ENCODE measurements around the gene CROCC2. TPM values are rescaled to one million over a fixed set of nuclear protein-coding genes. Genes with fewer than 3 reads are reported as not detected.

The CROCC2 gene
- polyA plus RNA-seq, 1 experiment = not detected

DNA sequence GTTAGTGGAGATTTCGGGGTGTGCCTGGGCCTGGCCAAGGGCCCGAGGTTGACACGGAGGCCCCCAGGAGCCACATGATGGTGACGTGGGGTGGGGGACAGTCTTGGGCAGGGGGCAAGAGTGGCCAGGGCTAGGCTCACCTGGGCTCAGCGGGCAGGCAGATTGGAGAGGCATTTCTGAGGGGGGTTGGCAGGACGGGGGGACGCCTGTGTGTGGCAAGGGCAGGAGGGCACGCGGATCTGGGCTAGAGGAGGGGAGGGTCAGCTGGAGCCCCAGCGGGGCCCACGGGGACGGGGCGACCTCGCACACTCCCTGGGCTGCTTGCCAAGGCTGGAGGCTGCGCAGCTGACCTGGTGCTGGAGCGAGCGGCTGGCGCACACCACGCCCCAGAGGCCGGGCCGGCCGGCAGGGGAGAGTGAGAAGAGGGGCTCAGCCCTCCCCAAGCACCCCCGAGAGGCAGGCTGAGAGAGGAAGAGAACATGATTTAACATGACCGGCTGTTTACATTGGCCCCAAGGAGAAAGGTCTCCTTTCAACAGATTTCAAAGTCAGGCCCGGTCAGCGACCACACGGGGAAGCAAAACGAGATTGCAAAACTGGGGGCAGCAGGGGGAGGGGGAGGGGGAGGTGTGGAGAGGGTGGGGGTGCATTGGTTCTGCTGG, 54.3 kb downstream of the CROCC2 start:
- Histone ChIP-seq H3K27me3 (ENCODE audit: control insufficient read depth, insufficient read depth, low read length) (peaks cover 3% of the 10 kb centered on the region; the same call in 1 of the 2 replicates), H3K36me3 (ENCODE audit: control insufficient read depth, insufficient read depth, low read length) (no peaks in the 10 kb centered on the region), H3K4me3 (ENCODE audit: low read depth, low read length) (no peak overlapping the region)
- TF ChIP-seq, protein P1, sequence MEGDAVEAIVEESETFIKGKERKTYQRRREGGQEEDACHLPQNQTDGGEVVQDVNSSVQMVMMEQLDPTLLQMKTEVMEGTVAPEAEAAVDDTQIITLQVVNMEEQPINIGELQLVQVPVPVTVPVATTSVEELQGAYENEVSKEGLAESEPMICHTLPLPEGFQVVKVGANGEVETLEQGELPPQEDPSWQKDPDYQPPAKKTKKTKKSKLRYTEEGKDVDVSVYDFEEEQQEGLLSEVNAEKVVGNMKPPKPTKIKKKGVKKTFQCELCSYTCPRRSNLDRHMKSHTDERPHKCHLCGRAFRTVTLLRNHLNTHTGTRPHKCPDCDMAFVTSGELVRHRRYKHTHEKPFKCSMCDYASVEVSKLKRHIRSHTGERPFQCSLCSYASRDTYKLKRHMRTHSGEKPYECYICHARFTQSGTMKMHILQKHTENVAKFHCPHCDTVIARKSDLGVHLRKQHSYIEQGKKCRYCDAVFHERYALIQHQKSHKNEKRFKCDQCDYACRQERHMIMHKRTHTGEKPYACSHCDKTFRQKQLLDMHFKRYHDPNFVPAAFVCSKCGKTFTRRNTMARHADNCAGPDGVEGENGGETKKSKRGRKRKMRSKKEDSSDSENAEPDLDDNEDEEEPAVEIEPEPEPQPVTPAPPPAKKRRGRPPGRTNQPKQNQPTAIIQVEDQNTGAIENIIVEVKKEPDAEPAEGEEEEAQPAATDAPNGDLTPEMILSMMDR (IDR thresholded peaks at IDR 0.05; ENCODE audit: insufficient read depth, low read depth, low read length) = no peak
- CTCF ChIA-PET = interaction anchor here (1.1 to 1.2 kb wide), 2 partner anchors 11 to 47 kb away, joined by 3 read pairs; no protein-coding TSS in a partner anchor
- POLR2A ChIA-PET = no interaction called here
- no peak for DNase-seq (ENCODE audit: low read depth)

DNA sequence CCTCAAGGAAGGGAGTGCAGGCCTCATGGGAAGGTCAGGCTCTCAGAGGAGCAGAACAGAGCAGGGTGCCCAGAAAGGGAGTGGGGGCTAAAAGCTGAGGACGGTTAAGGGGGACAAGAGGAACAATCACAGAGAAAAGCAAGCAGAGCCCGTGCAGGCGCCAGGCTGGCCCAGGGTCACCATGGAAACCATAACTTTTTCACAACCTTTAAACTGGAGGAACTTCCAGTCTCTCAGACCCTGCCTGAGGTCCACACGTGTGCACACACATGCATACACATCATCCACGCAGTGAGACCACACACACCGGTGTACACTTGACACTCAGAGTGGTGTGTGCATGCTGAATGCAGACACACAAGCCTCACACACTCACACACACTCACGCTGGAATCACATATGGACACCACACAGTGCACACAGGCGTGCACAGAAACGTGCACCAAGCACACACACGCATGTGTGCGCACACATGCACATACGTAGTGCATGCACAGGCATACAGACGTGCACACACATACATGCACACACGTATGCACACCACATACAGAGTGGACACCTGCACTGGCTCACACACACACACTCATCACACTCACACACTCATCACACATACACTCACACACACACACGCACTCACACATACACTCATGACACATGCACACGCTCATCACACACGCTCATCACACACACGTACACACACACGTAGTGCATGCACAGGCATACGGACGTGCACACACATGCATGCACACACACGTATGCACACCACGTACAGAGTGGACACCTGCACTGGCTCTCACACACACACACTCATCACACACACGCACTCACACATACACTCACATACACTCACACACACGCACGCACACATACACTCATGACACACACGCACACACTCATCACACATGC, 55.1 kb downstream of the CROCC2 start:
- TF ChIP-seq, protein P1 (IDR thresholded peaks at IDR 0.05; ENCODE audit: insufficient read depth, low read depth, low read length) = no peak
- H3K36me3 ChIP-seq (ENCODE audit: control insufficient read depth, insufficient read depth, low read length) = no peaks in the 10 kb centered on the region
- H3K4me3 ChIP-seq (ENCODE audit: low read depth, low read length) = no peak overlapping the region
- H3K27me3 ChIP-seq (ENCODE audit: control insufficient read depth, insufficient read depth, low read length) = 0 out of 2 replicates have a peak, but pooled peaks cover 2% of the 10 kb centered on the region
- POLR2A ChIA-PET = no interaction called here
- no peak for DNase-seq (ENCODE audit: low read depth)
- CTCF ChIA-PET = interaction anchor here (1.2 kb wide), 1 partner anchor 12 kb away, joined by 3 read pairs; no protein-coding TSS in a partner anchor

DNA sequence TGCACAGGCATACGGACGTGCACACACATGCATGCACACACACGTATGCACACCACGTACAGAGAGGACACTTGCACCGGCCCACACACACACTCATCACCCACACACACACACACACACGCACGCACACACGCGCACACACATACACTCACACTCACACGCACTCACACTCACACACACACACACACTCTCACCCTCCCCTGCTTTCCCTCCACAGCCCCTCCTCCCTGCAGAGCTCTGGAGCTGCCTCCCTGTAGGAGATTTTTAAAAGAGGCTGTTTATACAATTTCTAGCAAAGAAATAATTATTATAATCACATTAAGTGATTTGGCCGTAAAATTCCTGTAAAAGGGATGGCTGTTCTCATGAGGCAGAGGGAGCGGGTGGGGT, 55.8 kb downstream of the CROCC2 start:
- no peak for DNase-seq (ENCODE audit: low read depth)
- TF ChIP-seq, protein P1 (IDR thresholded peaks at IDR 0.05; ENCODE audit: insufficient read depth, low read depth, low read length) = no peak
- Histone ChIP-seq H3K27me3 (ENCODE audit: control insufficient read depth, insufficient read depth, low read length) (0 out of 2 replicates have a peak, but pooled peaks cover 2% of the 10 kb centered on the region), H3K36me3 (ENCODE audit: control insufficient read depth, insufficient read depth, low read length) (no peaks in the 10 kb centered on the region), H3K4me3 (ENCODE audit: low read depth, low read length) (no peak overlapping the region)
- POLR2A ChIA-PET = interaction anchor here (0.9 kb wide), 1 partner anchor 16 kb away, joined by 3 read pairs; no protein-coding TSS in a partner anchor
- CTCF ChIA-PET = no interaction called here

DNA sequence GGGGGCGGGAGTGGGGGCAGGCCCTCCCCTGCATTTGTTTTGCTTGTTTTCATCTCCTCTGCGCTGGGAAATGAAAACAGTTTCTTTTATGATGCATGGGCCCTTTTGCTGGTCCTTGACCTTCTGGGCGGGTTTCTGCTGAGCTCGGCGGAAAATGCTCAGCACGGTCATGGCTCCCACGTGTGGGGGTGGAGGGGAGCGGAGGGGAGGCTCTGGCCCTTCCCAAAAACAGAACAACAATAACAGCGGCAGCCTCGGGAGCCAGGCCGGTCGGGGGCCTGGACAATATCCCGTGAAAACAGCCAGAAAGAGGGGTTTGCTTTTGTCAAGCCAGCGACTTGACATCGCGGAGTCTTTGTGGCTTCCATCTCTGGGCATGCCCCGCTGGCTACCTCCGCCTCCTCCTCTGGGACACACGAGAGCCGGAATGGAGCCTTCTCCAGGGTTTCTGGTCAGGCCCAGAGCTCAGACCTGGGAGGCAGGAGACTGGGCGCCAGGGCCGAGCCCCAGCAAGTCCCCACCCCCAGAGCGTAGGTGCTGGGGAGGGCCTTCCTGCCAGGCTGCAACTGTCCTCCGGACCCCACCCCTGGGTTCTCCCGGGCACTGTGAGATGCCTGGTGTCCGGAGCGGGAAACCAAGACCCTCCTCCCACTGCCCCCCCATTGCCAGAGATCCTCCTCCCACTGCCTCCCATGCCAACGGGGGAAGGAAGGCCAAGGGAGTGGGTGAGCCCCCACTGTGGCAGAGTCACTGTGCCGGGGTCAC, 56.3 kb downstream of the CROCC2 start:
- CTCF ChIA-PET = no interaction called here

More for the DNA sequence above, 56.3 kb downstream of the CROCC2 start:
- POLR2A ChIA-PET = interaction anchor here (0.9 kb wide), 1 partner anchor 16 kb away, joined by 3 read pairs; no protein-coding TSS in a partner anchor
- Histone ChIP-seq H3K4me3 (ENCODE audit: low read depth, low read length) (no peak overlapping the region), H3K36me3 (ENCODE audit: control insufficient read depth, insufficient read depth, low read length) (no peaks in the 10 kb centered on the region), H3K27me3 (ENCODE audit: control insufficient read depth, insufficient read depth, low read length) (0 out of 2 replicates have a peak, but pooled peaks cover 2% of the 10 kb centered on the region)
- TF ChIP-seq, protein P1 (IDR thresholded peaks at IDR 0.05; ENCODE audit: insufficient read depth, low read depth, low read length) = no peak
- no peak for DNase-seq (ENCODE audit: low read depth)
